GM18519 (cell line): ENCODE results near the gene FEN1.

Source experiments
- ATAC-seq: cut with Tn5 transposase; IDR thresholded peaks from one replicate; pipeline ENCODE4 v1.9.1; 2021; ENCODE audit warnings: mild to moderate bottlenecking, moderate library complexity; ENCODE audit not compliant: unreplicated experiment, low FRiP score

FEN1 gene

GRCh38 chr11:61815790-61816735 lies 23.4 kb downstream of the FEN1 start:
- peak; percentile 5 for ATAC-seq

- peak; percentile 41 for ATAC-seq
Measured at GRCh38 chr11:61816736-61817455, 24.2 kb downstream of the FEN1 start, which contains the start of gene FADS1. Gene FADS1, minus strand, starts transcription at chr11:61817003. Its CDS starts 74 bp downstream, at chr11:61816929.

GRCh38 chr11:61817471-61818202 lies 24.9 kb downstream of the FEN1 start:
- ATAC-seq = no peak

GRCh38 chr11:61820174-61820573 lies 27.5 kb downstream of the FEN1 start:
- ATAC-seq = no peak

GRCh38 chr11:61826930-61827570 lies 34.3 kb downstream of the FEN1 start:
- ATAC-seq = no peak

GRCh38 chr11:61827571-61828378 lies 35.1 kb downstream of the FEN1 start, which contains the start of gene FADS2:
Gene FADS2, plus strand, starts transcription at chr11:61828300. Its CDS starts 91 bp downstream, at chr11:61828391.
- ATAC-seq = no peak

GRCh38 chr11:61828379-61828628 lies 35.6 kb downstream of the FEN1 start:
- no peak for ATAC-seq

- ATAC-seq = no peak
Measured at GRCh38 chr11:61828629-61829407, 36.1 kb downstream of the FEN1 start.

GRCh38 chr11:61829806-61830205 lies 37.1 kb downstream of the FEN1 start:
- ATAC-seq = no peak

GRCh38 chr11:61830237-61831105 lies 37.8 kb downstream of the FEN1 start:
- no peak for ATAC-seq

- ATAC-seq = no peak
Measured at GRCh38 chr11:61832207-61832606, 39.5 kb downstream of the FEN1 start.

GRCh38 chr11:61832754-61833153 lies 40.0 kb downstream of the FEN1 start:
- no peak for ATAC-seq

GRCh38 chr11:61833471-61833870 lies 40.8 kb downstream of the FEN1 start:
- no peak for ATAC-seq

- no peak for ATAC-seq
Measured at GRCh38 chr11:61833926-61834277, 41.2 kb downstream of the FEN1 start.

- ATAC-seq = peak; percentile 86
Measured at GRCh38 chr11:61834278-61835048, 41.8 kb downstream of the FEN1 start.

- ATAC-seq = no peak
Measured at GRCh38 chr11:61836193-61836592, 43.5 kb downstream of the FEN1 start.

GRCh38 chr11:61837411-61838005 lies 44.8 kb downstream of the FEN1 start:
- no peak for ATAC-seq
